HepG2 (cell line): ENCODE results near the gene IL17RC. TPM values are rescaled to one million over a fixed set of nuclear protein-coding genes. Genes with fewer than 3 reads are reported as not detected.

Experiments used
- KDM4B ChIP-seq: sonication (generic); formaldehyde crosslinking; IDR thresholded peaks from 2 replicates; pipeline ENCODE4 v1.4.0; 2020; ENCODE audit warnings: missing genetic modification reagents
- KMT2A ChIP-seq: sonication (generic); formaldehyde crosslinking; IDR thresholded peaks from 2 replicates; pipeline ENCODE4 v1.4.0; 2020; ENCODE audit warnings: missing genetic modification reagents
- MEF2D ChIP-seq: sonication (generic); formaldehyde crosslinking; IDR thresholded peaks from 2 replicates; pipeline ENCODE4 v1.5.1; 2020; ENCODE audit warnings: mild to moderate bottlenecking, missing genetic modification reagents
- PREB ChIP-seq: sonication (generic); formaldehyde crosslinking; IDR thresholded peaks from 2 replicates; pipeline ENCODE4 v1.4.0; 2020; ENCODE audit warnings: missing genetic modification reagents
- SETDB1 ChIP-seq: sonication (generic); formaldehyde crosslinking; IDR thresholded peaks from 2 replicates; pipeline ENCODE4 v1.5.1; 2020; ENCODE audit warnings: missing genetic modification reagents, mild to moderate bottlenecking, borderline replicate concordance
- SNAI1 ChIP-seq: sonication (generic); formaldehyde crosslinking; IDR thresholded peaks from 2 replicates; pipeline ENCODE4 v1.5.0; 2020; ENCODE audit warnings: mild to moderate bottlenecking, missing genetic modification reagents, borderline replicate concordance
- TBL1XR1 ChIP-seq: fragments of 150-350 bp; IDR thresholded peaks from 2 replicates; pipeline ENCODE4 v1.6.1; 2014; ENCODE audit warnings: borderline replicate concordance, low read length; ENCODE audit not compliant: partially characterized antibody
- U2AF1 ChIP-seq: fragments of 200-400 bp; formaldehyde crosslinking; optimal IDR thresholded peaks from 2 replicates; pipeline ENCODE3; 2017; ENCODE audit warnings: mild to moderate bottlenecking, low read depth, low read length
- WIZ ChIP-seq: sonication (generic); formaldehyde crosslinking; IDR thresholded peaks from 2 replicates; pipeline ENCODE4 v1.5.1; 2020; ENCODE audit warnings: mild to moderate bottlenecking, missing genetic modification reagents
- ZBTB44 ChIP-seq: sonication (generic); formaldehyde crosslinking; IDR thresholded peaks from 2 replicates; pipeline ENCODE4 v1.4.0; 2020; ENCODE audit warnings: missing genetic modification reagents
- ZNF263 ChIP-seq: sonication (generic); formaldehyde crosslinking; IDR thresholded peaks from 2 replicates; pipeline ENCODE4 v1.4.0; 2020; ENCODE audit warnings: missing genetic modification reagents
- ZNF335 ChIP-seq: sonication (generic); formaldehyde crosslinking; IDR thresholded peaks from 2 replicates; pipeline ENCODE4 v1.4.0; 2020; ENCODE audit warnings: missing genetic modification reagents
- ZNF33A ChIP-seq: sonication (generic); formaldehyde crosslinking; IDR thresholded peaks from 2 replicates; pipeline ENCODE4 v1.5.1; 2020; ENCODE audit warnings: missing genetic modification reagents, mild to moderate bottlenecking, moderate library complexity, borderline replicate concordance
- ZNF547 ChIP-seq: sonication (generic); formaldehyde crosslinking; IDR thresholded peaks from 2 replicates; pipeline ENCODE4 v1.5.1; 2020; ENCODE audit warnings: mild to moderate bottlenecking, missing genetic modification reagents
- ZNF556 ChIP-seq: sonication (generic); formaldehyde crosslinking; IDR thresholded peaks from 2 replicates; pipeline ENCODE4 v1.4.0; 2020; ENCODE audit warnings: mild to moderate bottlenecking, missing genetic modification reagents, borderline replicate concordance
- ZNF614 ChIP-seq: IDR thresholded peaks from 2 replicates; pipeline ENCODE4 v1.6.1; 2018; ENCODE audit warnings: missing biosample characterization, missing genetic modification reagents, inconsistent platforms, borderline replicate concordance
- ZNF615 ChIP-seq: sonication (generic); formaldehyde crosslinking; IDR thresholded peaks from 2 replicates; pipeline ENCODE4 v1.5.0; 2020; ENCODE audit warnings: mild to moderate bottlenecking, missing genetic modification reagents, borderline replicate concordance
- ZNF639 ChIP-seq: conservative IDR thresholded peaks from 2 replicates; pipeline ENCODE4 v1.6.1; 2018; ENCODE audit warnings: missing genetic modification reagents
- ZNF652 ChIP-seq: IDR thresholded peaks from 2 replicates; pipeline ENCODE4 v1.6.1; 2016; ENCODE audit warnings: low read depth, borderline replicate concordance
- ZNF747 ChIP-seq: sonication (generic); formaldehyde crosslinking; IDR thresholded peaks from 2 replicates; pipeline ENCODE4 v1.8.1; 2023; ENCODE audit warnings: missing genetic modification reagents, mild to moderate bottlenecking, borderline replicate concordance
- ZNF766 ChIP-seq: sonication (generic); formaldehyde crosslinking; IDR thresholded peaks from 2 replicates; pipeline ENCODE4 v1.5.0; 2020; ENCODE audit warnings: missing genetic modification reagents, borderline replicate concordance
- ZNF781 ChIP-seq: sonication (generic); formaldehyde crosslinking; IDR thresholded peaks from 2 replicates; pipeline ENCODE4 v1.5.1; 2020; ENCODE audit warnings: borderline replicate concordance, mild to moderate bottlenecking, missing genetic modification reagents; ENCODE audit errors: not compliant biosample characterization
- ZNF878 ChIP-seq: sonication (generic); formaldehyde crosslinking; IDR thresholded peaks from 2 replicates; pipeline ENCODE4 v1.8.1; 2023; ENCODE audit warnings: mild to moderate bottlenecking, missing genetic modification reagents, moderate library complexity
- polyA plus RNA-seq, 8 experiments: library from polyadenylated mRNA; depleted of rRNA in 3 of 8; stranded (reverse) in 7 of 8; unstranded in 1 of 8; fragments of >200 nt; fragmentation: Illumina TruSeq in 4 of 8; extraction: Trizol in 4 of 8; gene quantifications; 2 replicates each; pipeline versions ENCODE4 v1.2.1 to v1.2.3, GENCODE V29; 2011 to 2016; ENCODE audit warnings: low read depth in 4 of 8, missing spikeins in 1 of 8, mixed read lengths in 1 of 8; ENCODE audit not compliant: insufficient read depth in 1 of 8
- total RNA-seq, 5 experiments: library from RNA; depleted of rRNA; stranded (reverse); fragments of >200 nt; fragmentation: Illumina TruSeq; extraction: Trizol; gene quantifications; 2 replicates each; pipeline ENCODE4 v1.2.3, GENCODE V29; 2016; ENCODE audit warnings: low read depth in 1 of 5

The IL17RC gene
- total and polyA plus RNA-seq, 2 of the 13 experiments (the other 11 are each of a cell fraction or from before 2014, with no cell fraction given), result 20.7 to 24.0 TPM

- no peak for TF ChIP-seq KDM4B (CRISPR knock-in tag)
- TF ChIP-seq ZNF614, result no peak
- TF ChIP-seq ZNF335 (CRISPR knock-in tag), result no peak
- no peak for TF ChIP-seq TBL1XR1
- peak; percentile 80 for TF ChIP-seq ZNF652 (CRISPR knock-in tag)
- no peak for TF ChIP-seq WIZ (CRISPR knock-in tag)
- no peak; the same call in 1 of the 2 replicates for TF ChIP-seq ZNF556 (CRISPR knock-in tag)
- no peak for TF ChIP-seq U2AF1
- TF ChIP-seq ZBTB44 (CRISPR knock-in tag), result no peak
- no peak; the same call in 1 of the 2 replicates for TF ChIP-seq KMT2A (CRISPR knock-in tag)
- no peak for TF ChIP-seq SETDB1
- 0 out of 2 replicates have a peak, but pooled peaks have one; percentile 11 for TF ChIP-seq ZNF263 (CRISPR knock-in tag)
- TF ChIP-seq MEF2D, result peak; percentile 44; the same call in 1 of the 2 replicates
- no peak for TF ChIP-seq ZNF33A (CRISPR knock-in tag)
- TF ChIP-seq ZNF615, result no peak
- no peak for TF ChIP-seq ZNF878 (CRISPR knock-in tag)
- no peak for TF ChIP-seq PREB (CRISPR knock-in tag)
- TF ChIP-seq ZNF781, result no peak
- TF ChIP-seq ZNF747 (CRISPR knock-in tag), result no peak; the same call in 1 of the 2 replicates
- no peak for TF ChIP-seq SNAI1 (CRISPR knock-in tag)
- TF ChIP-seq ZNF766 (CRISPR knock-in tag), result no peak
- TF ChIP-seq ZNF547, result 0 out of 2 replicates have a peak, but pooled peaks have one; percentile 29
- TF ChIP-seq ZNF639 (CRISPR knock-in tag), result 0 out of 2 replicates have a peak, but pooled peaks have one; percentile 11
These were observed at the start of gene IL17RC (continued) for GRCh38 chr3:9916734-9917680.
